Tibial artery (tissue), 4 donors: ENCODE data around the gene TMED3.

Experiments used
- DNase-seq, 2 donors: peaks; one replicate each; pipeline ENCODE4 v3.0.0-alpha.2; 2019
- H3K27ac ChIP-seq, 2 donors: fragments of 200-600 bp; sonication (generic) in 1 of 2; 1 replicate in 1 of 2; 2 replicates in 1 of 2; pipeline ENCODE4 v1.5.1; 2018 to 2019; ENCODE audit warnings: mild to moderate bottlenecking in 1 of 2
- H3K27me3 ChIP-seq, 2 donors: fragments of 200-600 bp; sonication (generic) in 1 of 2; one replicate each; pipeline versions ENCODE4 v1.5.1 to v1.6.0; 2016 to 2019
- H3K36me3 ChIP-seq, 3 donors: fragments of 200-600 bp; sonication (generic) in 2 of 3; one replicate each; pipeline ENCODE4 v1.5.1; 2016 to 2019; ENCODE audit warnings: mild to moderate bottlenecking in 2 of 3
- H3K4me1 ChIP-seq, 4 donors: fragments of 200-600 bp; sonication (generic) in 2 of 4; 1 replicate in 3 of 4; 2 replicates in 1 of 4; pipeline ENCODE4 v1.5.1; 2016 to 2019
- H3K4me3 ChIP-seq, 2 donors: fragments of 200-600 bp; sonication (generic) in 1 of 2; 1 replicate in 1 of 2; 2 replicates in 1 of 2; pipeline ENCODE4 v1.5.1; 2018 to 2019; ENCODE audit warnings: mild to moderate bottlenecking in 2 of 2
- H3K9me3 ChIP-seq, 3 donors: fragments of 200-600 bp; sonication (generic) in 1 of 3; one replicate each; pipeline ENCODE4 v1.5.1; 2016 to 2019
- CTCF ChIP-seq, 2 experiments: fragments of 200-600 bp in 1 of 2; fragments of 450-650 bp in 1 of 2; IDR thresholded peaks; one replicate each; pipeline ENCODE4 v1.5.1; 2017 to 2019; ENCODE audit warnings: antibody characterized with exemption in 2 of 2, mild to moderate bottlenecking in 1 of 2, moderate library complexity in 1 of 2
- intact Hi-C: fragments of 100-400 bp; cut with DNase I; formaldehyde crosslinking; loops from one replicate; pipeline ENCODE4 v1.15.0; 2023; ENCODE audit warnings: low total_unique reads

Gene TMED3

GRCh38 chr15:79299126-79299840 is 11.6 kb upstream of the TMED3 start:
- Histone ChIP-seq H3K36me3 (no peaks in the 10 kb centered on the region), H3K27me3 (no peaks in the 10 kb centered on the region), H3K9me3 (no peaks in the 10 kb centered on the region), H3K27ac (no peak overlapping the region), H3K4me1 (no peaks in the 10 kb centered on the region), H3K4me3 (no peak overlapping the region)
- no peak for TF ChIP-seq CTCF (IDR thresholded peaks at IDR 0.05)
- intact Hi-C loops = no loop called here
- DNase-seq = no peak

- intact Hi-C loops = no loop called here
- no peaks in the 10 kb centered on the region for H3K9me3 ChIP-seq
- DNase-seq = no peak
- H3K27ac ChIP-seq = no peak overlapping the region
- no peak for TF ChIP-seq CTCF (IDR thresholded peaks at IDR 0.05)
- H3K36me3 ChIP-seq = no peaks in the 10 kb centered on the region
- no peak overlapping the region for H3K4me3 ChIP-seq
- no peaks in the 10 kb centered on the region for H3K4me1 ChIP-seq
- no peaks in the 10 kb centered on the region for H3K27me3 ChIP-seq
Measured at GRCh38 chr15:79299841-79300235, 11.1 kb upstream of the TMED3 start.

GRCh38 chr15:79307251-79307650 is 3.7 kb upstream of the TMED3 start:
- intact Hi-C loops = no loop called here
- H3K36me3 ChIP-seq = no peaks in the 10 kb centered on the region
- no peak for TF ChIP-seq CTCF (IDR thresholded peaks at IDR 0.05)
- no peak for DNase-seq
- H3K27me3 ChIP-seq = no peaks in the 10 kb centered on the region
- H3K27ac ChIP-seq = no peak overlapping the region
- peaks cover 0 to 19% (median 9%) of the 10 kb centered on the region in 4 donors for H3K4me1 ChIP-seq
- H3K4me3 ChIP-seq = no peak overlapping the region
- no peaks in the 10 kb centered on the region for H3K9me3 ChIP-seq

- intact Hi-C loops = no loop called here
Measured at GRCh38 chr15:79308874-79309273, 2.0 kb upstream of the TMED3 start.

GRCh38 chr15:79310612-79310984 is 314 bp upstream of the TMED3 start:
- no peaks in the 10 kb centered on the region for H3K9me3 ChIP-seq
- TF ChIP-seq CTCF (IDR thresholded peaks at IDR 0.05) = no peak
- H3K27me3 ChIP-seq = no peaks in the 10 kb centered on the region
- H3K36me3 ChIP-seq = peaks cover 19 to 22% (median 20%) of the 10 kb centered on the region in 3 donors
- intact Hi-C loops = loop anchor here (5.0 kb wide), 1 partner anchor 93 kb away; no protein-coding TSS in a partner anchor
- peak overlapping the region; percentile 66 to 81 for H3K4me3 ChIP-seq
- H3K27ac ChIP-seq = peak overlapping the region; percentile 46 to 48
- H3K4me1 ChIP-seq = peaks cover 0 to 26% (median 11%) of the 10 kb centered on the region in 4 donors
- DNase-seq = no peak

More at GRCh38 chr15:79308874-79309273, 2.0 kb upstream of the TMED3 start:
- Histone ChIP-seq H3K4me3 (no peak overlapping the region), H3K27ac (no peak overlapping the region), H3K9me3 (no peaks in the 10 kb centered on the region), H3K4me1 (peaks cover 0 to 26% (median 11%) of the 10 kb centered on the region in 4 donors), H3K36me3 (peaks cover 2 to 6% (median 3%) of the 10 kb centered on the region in 3 donors), H3K27me3 (no peaks in the 10 kb centered on the region)
- no peak for DNase-seq
- TF ChIP-seq CTCF (IDR thresholded peaks at IDR 0.05) = no peak
